Gastrocnemius medialis (tissue), 4 donors: ENCODE measurements around the gene KLC3.

Experiments
- CTCF ChIP-seq, 5 experiments: fragments of 450-650 bp in 3 of 5; fragments of 200-600 bp in 2 of 5; sonication (generic) in 2 of 5; IDR thresholded peaks in 4 of 5; conservative IDR thresholded peaks in 1 of 5; 1 replicate in 4 of 5; 2 replicates in 1 of 5; pipeline ENCODE4 v1.5.1; 2016 to 2019; ENCODE audit warnings: antibody characterized with exemption in 5 of 5, mild to moderate bottlenecking in 3 of 5, moderate library complexity in 3 of 5
- POLR2A ChIP-seq, 2 donors: fragments of 450-650 bp; IDR thresholded peaks; one replicate each; pipeline ENCODE4 v1.6.1; 2017; ENCODE audit warnings: antibody characterized with exemption in 2 of 2, mild to moderate bottlenecking in 2 of 2, moderate library complexity in 2 of 2

DNA sequence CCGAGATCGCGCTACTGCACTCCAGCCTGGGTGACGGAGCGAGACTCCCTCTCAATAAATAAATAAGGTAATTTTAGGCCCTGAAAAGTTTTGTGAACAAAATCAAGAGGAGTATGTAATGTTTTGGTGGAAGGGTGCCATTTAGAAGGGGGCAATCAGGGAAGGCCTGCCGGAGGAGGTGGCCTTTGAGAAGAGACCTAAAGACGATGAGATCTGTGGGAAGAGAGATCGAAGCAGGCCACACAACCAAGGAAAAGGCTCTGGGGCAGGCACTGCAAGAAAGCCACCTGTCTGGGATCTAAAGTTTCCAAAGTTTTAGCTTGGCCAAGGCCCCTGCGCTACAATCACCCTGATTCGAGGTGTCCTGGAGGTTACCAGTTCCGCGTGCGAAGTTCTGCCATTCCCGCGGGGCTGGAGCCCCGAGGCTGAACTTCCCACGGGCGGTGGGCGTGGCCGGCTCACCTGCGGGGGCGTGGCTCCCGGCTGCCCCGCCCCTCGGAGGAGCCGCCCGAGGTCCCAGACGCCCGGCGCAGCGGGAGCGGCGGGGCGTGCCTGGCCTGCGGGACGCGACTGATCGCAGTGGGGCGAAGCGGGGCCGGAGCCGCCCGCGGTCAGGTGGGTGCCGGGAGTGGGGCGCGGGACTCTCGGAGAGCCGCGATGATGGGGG, at the start of gene KLC3:
- TF ChIP-seq CTCF (IDR thresholded peaks at IDR 0.05 in 4 of 5, conservative IDR thresholded peaks at IDR 0.05 in 1 of 5): no peak
- TF ChIP-seq POLR2A (IDR thresholded peaks at IDR 0.05): no peak
